Measurements from ENCODE around the gene BLOC1S3.

Gene BLOC1S3

DNA sequence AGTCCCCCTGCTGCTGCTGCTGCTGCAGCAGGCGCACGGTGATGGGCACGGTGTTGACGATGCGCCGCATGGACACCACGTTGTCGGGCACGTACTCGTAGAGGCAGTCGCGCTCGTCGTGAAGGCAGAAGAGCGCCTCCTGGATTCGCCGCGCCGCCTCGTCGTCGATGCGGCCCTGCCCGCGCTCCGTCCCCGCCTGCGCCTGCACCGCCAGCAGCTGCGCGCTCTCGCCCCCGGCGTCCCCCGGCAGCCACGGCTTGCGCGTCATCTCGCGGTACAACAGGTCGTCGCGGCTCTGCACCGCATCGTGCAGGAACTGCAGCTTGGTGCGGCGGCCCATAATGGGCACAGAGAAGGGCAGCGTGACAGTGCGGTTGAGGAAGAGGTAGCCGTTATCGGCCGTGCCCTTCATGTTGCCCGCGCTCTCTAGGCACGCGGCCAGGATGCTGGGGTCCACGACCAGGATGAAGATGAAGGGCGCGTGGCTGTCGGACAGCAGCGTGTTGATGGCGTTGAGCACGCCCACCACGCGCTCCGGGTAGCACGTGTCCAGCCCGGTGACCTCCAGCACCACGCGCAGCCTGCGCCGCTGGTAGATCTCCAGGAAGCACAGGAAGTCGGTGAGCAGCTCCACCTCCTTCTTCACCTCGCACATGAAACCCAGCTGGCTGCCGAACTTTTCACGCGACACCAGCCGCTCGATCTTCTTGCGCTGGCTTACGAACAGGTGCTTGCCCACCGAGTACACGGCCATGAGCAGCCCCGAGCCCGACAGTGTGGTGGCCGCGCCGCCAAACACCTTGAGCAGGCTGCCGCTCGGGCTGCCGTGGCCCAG is 25.9 kb upstream of the BLOC1S3 start:
- no peak for TF ChIP-seq TOX (CRISPR knock-in tag; IDR thresholded peaks at IDR 0.05; ENCODE audit: borderline replicate concordance)
- TF ChIP-seq, protein P1, sequence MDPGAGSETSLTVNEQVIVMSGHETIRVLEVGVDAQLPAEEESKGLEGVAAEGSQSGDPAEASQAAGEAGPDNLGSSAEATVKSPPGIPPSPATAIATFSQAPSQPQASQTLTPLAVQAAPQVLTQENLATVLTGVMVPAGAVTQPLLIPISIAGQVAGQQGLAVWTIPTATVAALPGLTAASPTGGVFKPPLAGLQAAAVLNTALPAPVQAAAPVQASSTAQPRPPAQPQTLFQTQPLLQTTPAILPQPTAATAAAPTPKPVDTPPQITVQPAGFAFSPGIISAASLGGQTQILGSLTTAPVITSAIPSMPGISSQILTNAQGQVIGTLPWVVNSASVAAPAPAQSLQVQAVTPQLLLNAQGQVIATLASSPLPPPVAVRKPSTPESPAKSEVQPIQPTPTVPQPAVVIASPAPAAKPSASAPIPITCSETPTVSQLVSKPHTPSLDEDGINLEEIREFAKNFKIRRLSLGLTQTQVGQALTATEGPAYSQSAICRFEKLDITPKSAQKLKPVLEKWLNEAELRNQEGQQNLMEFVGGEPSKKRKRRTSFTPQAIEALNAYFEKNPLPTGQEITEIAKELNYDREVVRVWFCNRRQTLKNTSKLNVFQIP (CRISPR knock-in tag; IDR thresholded peaks at IDR 0.05; ENCODE audit: borderline replicate concordance, low read depth): no peak
- ATAC-seq: peak; percentile 45

DNA sequence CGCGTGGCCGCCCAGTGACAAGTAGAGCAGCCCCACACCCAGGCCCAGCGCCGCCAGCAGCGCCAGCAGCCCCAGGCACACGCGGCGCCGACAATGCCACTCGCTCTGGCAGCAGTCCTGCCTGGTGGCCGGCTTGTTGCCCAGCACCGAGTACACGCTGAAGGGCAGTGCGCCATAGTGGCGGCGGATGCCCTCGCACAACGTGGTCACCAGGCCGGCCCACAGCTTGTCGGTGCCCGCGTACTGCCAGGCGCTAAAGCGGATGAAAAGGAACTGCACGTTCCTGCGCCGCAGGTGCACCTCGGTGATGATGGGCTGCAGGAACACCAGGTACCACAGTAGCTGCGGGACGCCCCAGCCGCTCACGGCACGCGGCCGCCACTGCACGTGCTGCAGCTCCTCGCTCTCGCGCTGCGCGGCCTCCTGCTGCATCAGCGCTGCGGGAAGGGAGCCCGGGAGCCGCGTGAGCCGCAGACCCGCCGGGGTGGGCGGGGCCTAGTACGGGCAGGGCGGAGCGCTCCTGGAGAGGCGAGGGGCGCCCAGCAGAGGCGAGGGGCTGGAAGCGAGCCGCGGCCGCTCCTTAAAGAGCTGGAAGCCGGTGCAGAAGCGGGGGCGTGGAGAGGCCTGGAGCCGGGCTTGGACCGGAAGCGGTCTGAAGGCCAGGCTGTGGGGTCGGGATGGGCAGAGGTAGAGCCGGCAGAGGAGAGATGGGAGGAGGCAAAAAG is 25.1 kb upstream of the BLOC1S3 start:
- TF ChIP-seq, protein P2, sequence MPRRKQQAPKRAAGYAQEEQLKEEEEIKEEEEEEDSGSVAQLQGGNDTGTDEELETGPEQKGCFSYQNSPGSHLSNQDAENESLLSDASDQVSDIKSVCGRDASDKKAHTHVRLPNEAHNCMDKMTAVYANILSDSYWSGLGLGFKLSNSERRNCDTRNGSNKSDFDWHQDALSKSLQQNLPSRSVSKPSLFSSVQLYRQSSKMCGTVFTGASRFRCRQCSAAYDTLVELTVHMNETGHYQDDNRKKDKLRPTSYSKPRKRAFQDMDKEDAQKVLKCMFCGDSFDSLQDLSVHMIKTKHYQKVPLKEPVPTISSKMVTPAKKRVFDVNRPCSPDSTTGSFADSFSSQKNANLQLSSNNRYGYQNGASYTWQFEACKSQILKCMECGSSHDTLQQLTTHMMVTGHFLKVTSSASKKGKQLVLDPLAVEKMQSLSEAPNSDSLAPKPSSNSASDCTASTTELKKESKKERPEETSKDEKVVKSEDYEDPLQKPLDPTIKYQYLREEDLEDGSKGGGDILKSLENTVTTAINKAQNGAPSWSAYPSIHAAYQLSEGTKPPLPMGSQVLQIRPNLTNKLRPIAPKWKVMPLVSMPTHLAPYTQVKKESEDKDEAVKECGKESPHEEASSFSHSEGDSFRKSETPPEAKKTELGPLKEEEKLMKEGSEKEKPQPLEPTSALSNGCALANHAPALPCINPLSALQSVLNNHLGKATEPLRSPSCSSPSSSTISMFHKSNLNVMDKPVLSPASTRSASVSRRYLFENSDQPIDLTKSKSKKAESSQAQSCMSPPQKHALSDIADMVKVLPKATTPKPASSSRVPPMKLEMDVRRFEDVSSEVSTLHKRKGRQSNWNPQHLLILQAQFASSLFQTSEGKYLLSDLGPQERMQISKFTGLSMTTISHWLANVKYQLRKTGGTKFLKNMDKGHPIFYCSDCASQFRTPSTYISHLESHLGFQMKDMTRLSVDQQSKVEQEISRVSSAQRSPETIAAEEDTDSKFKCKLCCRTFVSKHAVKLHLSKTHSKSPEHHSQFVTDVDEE (CRISPR knock-in tag; IDR thresholded peaks at IDR 0.05): no peak
- no peak for TF ChIP-seq PPARA (CRISPR knock-in tag; IDR thresholded peaks at IDR 0.05; ENCODE audit: borderline replicate concordance)
- TF ChIP-seq ZC3H10 (CRISPR knock-in tag; IDR thresholded peaks at IDR 0.05): no peak
- TF ChIP-seq ZNF8 (CRISPR knock-in tag; IDR thresholded peaks at IDR 0.05): no peak
- no peak for TF ChIP-seq TCF4 (CRISPR knock-in tag; IDR thresholded peaks at IDR 0.05; ENCODE audit: borderline replicate concordance)
- peak; percentile 48 for ATAC-seq

DNA sequence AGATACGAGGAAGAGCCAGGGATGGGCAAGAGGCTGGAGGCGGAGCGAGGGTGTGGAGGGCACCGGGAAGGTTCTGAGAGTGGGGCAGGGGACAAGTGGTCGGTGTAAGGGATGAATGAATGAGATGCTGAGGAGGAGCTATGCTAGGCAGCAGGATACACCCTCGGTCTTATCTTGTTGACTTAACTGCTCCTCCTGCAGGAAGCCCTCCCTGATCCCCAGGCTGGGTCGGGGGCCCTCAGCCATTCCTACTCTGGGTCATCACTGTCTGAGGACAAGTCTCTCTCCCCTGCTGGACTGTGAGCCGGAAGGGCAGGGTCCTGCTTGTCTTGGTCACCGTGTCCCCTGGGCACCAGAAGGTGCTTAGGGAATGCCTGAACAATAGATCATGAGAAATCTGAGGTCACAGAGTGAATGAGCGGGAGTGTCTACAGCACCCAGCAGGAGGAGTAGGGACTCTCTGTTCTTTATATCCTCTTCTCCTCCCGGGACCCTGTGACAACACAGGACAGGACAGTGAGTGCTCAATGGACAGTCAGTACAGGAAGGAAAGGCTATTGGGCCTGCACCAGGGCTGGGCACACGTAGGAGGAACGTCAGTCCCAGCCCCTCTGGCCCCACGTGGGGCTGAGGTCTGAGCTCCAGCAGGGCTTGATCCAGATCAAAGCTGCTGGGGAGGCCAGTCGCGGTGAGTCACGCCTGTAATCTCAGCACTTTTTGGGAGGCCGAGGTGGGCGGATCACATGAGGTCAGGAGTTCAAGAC is 24.3 kb upstream of the BLOC1S3 start:
- no peak; the same call in 2 of the 3 replicates for ATAC-seq
- TF ChIP-seq PPARA (CRISPR knock-in tag; IDR thresholded peaks at IDR 0.05; ENCODE audit: borderline replicate concordance): no peak
- no peak for TF ChIP-seq ZNF70 (CRISPR knock-in tag; IDR thresholded peaks at IDR 0.05)
- TF ChIP-seq, protein P2 (CRISPR knock-in tag; IDR thresholded peaks at IDR 0.05): no peak
- TF ChIP-seq GLIS3 (CRISPR knock-in tag; IDR thresholded peaks at IDR 0.05): no peak
- no peak for TF ChIP-seq ZFP30 (CRISPR knock-in tag; IDR thresholded peaks at IDR 0.05)
- no peak for TF ChIP-seq ZC3H10 (CRISPR knock-in tag; IDR thresholded peaks at IDR 0.05)
- no peak for TF ChIP-seq ZFP3 (CRISPR knock-in tag; IDR thresholded peaks at IDR 0.05)
- no peak for TF ChIP-seq TCF4 (CRISPR knock-in tag; IDR thresholded peaks at IDR 0.05; ENCODE audit: borderline replicate concordance)
- no peak for TF ChIP-seq TOX (CRISPR knock-in tag; IDR thresholded peaks at IDR 0.05; ENCODE audit: borderline replicate concordance)
- TF ChIP-seq CSDC2 (CRISPR knock-in tag; IDR thresholded peaks at IDR 0.05): no peak
- no peak for TF ChIP-seq ARNTL (CRISPR knock-in tag; IDR thresholded peaks at IDR 0.05; ENCODE audit: borderline replicate concordance, low read depth)
- TF ChIP-seq, protein P3, sequence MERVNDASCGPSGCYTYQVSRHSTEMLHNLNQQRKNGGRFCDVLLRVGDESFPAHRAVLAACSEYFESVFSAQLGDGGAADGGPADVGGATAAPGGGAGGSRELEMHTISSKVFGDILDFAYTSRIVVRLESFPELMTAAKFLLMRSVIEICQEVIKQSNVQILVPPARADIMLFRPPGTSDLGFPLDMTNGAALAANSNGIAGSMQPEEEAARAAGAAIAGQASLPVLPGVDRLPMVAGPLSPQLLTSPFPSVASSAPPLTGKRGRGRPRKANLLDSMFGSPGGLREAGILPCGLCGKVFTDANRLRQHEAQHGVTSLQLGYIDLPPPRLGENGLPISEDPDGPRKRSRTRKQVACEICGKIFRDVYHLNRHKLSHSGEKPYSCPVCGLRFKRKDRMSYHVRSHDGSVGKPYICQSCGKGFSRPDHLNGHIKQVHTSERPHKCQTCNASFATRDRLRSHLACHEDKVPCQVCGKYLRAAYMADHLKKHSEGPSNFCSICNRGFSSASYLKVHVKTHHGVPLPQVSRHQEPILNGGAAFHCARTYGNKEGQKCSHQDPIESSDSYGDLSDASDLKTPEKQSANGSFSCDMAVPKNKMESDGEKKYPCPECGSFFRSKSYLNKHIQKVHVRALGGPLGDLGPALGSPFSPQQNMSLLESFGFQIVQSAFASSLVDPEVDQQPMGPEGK (CRISPR knock-in tag; IDR thresholded peaks at IDR 0.05; ENCODE audit: borderline replicate concordance): no peak
- TF ChIP-seq BACH2 (CRISPR knock-in tag; IDR thresholded peaks at IDR 0.05; ENCODE audit: borderline replicate concordance): no peak
- TF ChIP-seq RARB (CRISPR knock-in tag; IDR thresholded peaks at IDR 0.05): no peak
- TF ChIP-seq, protein P4, sequence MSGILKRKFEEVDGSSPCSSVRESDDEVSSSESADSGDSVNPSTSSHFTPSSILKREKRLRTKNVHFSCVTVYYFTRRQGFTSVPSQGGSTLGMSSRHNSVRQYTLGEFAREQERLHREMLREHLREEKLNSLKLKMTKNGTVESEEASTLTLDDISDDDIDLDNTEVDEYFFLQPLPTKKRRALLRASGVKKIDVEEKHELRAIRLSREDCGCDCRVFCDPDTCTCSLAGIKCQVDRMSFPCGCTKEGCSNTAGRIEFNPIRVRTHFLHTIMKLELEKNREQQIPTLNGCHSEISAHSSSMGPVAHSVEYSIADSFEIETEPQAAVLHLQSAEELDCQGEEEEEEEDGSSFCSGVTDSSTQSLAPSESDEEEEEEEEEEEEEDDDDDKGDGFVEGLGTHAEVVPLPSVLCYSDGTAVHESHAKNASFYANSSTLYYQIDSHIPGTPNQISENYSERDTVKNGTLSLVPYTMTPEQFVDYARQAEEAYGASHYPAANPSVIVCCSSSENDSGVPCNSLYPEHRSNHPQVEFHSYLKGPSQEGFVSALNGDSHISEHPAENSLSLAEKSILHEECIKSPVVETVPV (CRISPR knock-in tag; IDR thresholded peaks at IDR 0.05): no peak
- no peak for TF ChIP-seq ESRRG (CRISPR knock-in tag; IDR thresholded peaks at IDR 0.05)
- no peak for TF ChIP-seq ZNF8 (CRISPR knock-in tag; IDR thresholded peaks at IDR 0.05)
